GM10248 (cell line): ENCODE data around the gene UFD1.
A peak's percentile ranks its signal among the peaks of the same experiment; 100 is the strongest.

Experiments
- CTCF ChIA-PET: fragments of 300-600 bp; sonication (Branson Sonifier 250); formaldehyde crosslinking; extraction: SDS; loops from one replicate; lab custom pipeline; 2021; ENCODE audit warnings: antibody characterized with exemption; lab: Yijun Ruan, JAX
- POLR2A ChIA-PET: fragments of 350-650 bp; sonication (Branson Sonifier 250); formaldehyde crosslinking; extraction: SDS; loops from one replicate; lab custom pipeline; 2020; ENCODE audit warnings: antibody characterized with exemption; lab: Yijun Ruan, JAX
- DNase-seq: peaks from one replicate; pipeline ENCODE4 v3.0.0; 2012; ENCODE audit errors: extremely low spot score
- TF ChIP-seq, protein P1 (sequence below): IDR thresholded peaks from 2 replicates; pipeline ENCODE4 v1.5.1; 2012; ENCODE audit warnings: mild to moderate bottlenecking, low read depth; ENCODE audit errors: extremely low read depth, missing control alignments, control extremely low read depth

The UFD1 gene

DNA sequence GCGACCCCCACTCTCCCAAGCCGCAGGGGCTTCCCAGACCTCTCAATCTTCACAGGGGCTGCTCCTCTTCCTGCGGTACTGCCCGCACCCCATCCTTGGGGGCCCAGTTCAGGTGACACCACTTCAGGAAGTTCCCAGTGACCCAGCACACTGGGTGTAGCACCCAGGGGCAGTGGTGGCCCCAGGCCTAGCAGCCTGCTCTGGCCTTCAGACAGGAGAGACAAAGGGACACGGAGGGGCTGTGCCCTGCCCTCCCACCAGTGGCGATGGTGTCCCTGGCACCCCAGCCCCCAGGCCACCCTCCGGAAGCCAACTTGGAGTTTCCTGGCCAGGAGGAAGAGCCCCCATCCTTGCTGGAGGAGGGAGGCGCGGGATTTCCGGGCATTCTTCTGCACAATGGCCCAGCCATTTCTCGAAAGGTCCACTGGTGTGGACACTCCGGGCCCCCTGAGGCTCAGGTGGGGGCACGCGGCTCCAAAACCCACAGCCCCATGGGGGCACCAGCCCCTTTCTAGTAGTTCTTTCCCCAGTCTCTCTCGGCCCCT is 46.2 kb upstream of the UFD1 start:
- ChIA-PET CTCF (no interaction called here), POLR2A (no interaction called here)
- peak; percentile 20 for DNase-seq
- TF ChIP-seq, protein P1, sequence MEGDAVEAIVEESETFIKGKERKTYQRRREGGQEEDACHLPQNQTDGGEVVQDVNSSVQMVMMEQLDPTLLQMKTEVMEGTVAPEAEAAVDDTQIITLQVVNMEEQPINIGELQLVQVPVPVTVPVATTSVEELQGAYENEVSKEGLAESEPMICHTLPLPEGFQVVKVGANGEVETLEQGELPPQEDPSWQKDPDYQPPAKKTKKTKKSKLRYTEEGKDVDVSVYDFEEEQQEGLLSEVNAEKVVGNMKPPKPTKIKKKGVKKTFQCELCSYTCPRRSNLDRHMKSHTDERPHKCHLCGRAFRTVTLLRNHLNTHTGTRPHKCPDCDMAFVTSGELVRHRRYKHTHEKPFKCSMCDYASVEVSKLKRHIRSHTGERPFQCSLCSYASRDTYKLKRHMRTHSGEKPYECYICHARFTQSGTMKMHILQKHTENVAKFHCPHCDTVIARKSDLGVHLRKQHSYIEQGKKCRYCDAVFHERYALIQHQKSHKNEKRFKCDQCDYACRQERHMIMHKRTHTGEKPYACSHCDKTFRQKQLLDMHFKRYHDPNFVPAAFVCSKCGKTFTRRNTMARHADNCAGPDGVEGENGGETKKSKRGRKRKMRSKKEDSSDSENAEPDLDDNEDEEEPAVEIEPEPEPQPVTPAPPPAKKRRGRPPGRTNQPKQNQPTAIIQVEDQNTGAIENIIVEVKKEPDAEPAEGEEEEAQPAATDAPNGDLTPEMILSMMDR: no peak

DNA sequence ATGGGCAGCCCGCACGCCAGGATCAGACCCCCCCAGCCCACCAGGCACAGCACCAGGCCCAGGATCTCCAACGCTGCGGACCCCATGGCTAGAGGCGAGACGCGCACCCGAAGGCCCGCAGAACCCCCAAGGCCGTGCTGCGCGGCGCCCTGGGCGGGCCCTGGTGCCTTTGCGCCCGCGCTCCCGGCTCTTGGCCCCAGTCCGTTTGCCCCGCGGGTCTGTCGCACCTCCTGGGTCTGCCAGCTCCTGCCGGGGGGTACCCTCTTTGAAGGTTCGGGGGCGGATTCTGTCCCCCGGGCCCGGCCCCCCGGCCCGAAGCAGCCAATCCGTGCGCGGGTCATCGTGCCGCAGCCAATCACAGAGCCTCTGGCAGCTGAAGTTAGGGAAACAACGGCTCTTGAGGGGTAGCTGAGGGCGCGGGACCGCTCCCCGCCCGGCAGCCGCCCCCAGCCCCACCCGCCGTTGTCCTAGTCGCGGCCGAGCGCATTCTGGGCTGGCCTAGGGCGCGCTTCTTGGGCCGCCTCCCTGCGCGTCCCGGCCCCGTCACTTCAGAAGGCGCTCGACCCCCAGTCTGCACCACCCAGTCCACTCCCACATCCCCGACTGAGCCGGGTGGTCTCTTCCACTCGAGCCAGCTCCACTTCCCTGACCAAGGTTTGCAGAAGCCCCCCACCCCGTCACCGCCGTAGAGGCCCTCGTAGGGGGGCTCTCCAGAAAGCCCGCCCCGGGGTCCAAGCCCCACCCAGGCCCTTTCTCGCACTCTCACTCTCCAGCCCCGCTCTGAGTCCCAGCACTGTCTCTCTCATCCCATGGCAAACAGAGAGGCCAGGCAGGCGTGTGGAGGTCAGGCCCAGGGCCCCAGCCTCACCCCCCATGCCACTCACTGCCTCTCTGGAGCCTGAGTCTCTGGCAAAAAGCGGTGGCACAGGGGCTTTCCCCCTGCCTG is 45.5 kb upstream of the UFD1 start, which contains the start of gene CLDN5:
TSS of gene CLDN5 (minus strand) at position 241 of the 946 bp plus-strand sequence. CDS start at position 86, 155 bp downstream.
- DNase-seq: peak; percentile 34
- CTCF ChIA-PET: no interaction called here
- TF ChIP-seq, protein P1: no peak
- POLR2A ChIA-PET: no interaction called here

DNA sequence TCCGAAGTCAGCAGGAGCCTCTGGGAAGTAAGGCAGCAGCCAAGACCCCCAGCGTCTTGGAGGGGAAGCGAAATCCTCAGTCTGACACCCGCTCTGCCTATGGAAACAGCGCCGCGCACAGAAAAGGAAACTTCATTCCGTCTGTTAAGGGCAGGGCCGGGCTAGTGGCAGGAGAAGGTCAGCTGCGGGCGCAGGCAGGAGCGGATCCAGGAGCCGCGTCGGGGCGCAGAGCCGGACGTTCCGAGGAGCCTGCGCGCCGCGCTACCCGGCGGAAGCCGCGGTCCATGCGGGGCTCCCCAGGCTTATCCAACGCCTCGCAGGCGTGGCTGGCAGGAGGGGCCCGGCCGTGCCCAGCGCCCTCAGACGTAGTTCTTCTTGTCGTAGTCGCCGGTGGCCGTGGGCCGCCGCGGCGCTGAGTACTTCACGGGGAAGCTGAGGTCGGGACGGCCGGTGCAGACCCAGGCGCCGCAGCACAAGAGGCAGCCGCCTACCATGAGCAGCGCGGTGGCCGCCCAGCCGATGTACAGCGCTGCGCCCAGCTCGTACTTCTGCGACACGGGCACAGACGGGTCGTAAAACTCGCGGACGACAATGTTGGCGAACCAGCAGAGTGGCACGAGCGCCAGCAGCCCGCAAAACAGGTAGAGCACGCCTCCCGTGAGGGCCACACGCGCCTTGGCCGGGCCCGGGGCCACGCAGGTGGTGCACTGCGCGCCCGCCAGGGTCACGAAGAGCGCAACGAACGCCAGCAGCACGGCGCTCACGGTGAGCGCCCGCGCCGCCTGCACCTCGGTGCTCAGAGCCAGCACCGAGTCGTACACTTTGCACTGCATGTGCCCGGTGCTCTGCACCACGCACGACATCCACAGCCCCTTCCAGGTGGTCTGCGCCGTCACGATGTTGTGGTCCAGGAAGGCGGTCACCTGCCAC is 44.5 kb upstream of the UFD1 start:
- TF ChIP-seq, protein P1: no peak
- POLR2A ChIA-PET: no interaction called here
- CTCF ChIA-PET: no interaction called here
- DNase-seq: peak; percentile 27

DNA sequence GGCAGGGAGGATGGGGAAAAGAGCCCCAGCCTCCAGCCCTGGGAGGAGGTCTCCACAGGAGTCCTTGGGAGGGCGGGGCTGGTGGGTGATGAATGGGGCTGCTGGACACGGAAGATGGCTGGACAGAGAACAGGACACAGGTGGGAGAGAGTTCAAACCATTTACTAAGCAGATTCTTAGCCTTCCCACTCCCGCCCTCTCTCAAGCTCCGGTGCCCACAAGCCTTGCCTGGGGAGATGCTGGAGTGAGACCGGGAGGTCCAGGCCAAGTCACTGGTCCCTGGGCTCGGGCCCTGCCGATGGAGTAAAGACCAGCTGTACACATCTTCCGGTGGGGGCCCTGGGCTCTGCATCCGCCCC is 43.9 kb upstream of the UFD1 start:
- DNase-seq: no peak
- TF ChIP-seq, protein P1: no peak
- ChIA-PET CTCF (no interaction called here), POLR2A (no interaction called here)

DNA sequence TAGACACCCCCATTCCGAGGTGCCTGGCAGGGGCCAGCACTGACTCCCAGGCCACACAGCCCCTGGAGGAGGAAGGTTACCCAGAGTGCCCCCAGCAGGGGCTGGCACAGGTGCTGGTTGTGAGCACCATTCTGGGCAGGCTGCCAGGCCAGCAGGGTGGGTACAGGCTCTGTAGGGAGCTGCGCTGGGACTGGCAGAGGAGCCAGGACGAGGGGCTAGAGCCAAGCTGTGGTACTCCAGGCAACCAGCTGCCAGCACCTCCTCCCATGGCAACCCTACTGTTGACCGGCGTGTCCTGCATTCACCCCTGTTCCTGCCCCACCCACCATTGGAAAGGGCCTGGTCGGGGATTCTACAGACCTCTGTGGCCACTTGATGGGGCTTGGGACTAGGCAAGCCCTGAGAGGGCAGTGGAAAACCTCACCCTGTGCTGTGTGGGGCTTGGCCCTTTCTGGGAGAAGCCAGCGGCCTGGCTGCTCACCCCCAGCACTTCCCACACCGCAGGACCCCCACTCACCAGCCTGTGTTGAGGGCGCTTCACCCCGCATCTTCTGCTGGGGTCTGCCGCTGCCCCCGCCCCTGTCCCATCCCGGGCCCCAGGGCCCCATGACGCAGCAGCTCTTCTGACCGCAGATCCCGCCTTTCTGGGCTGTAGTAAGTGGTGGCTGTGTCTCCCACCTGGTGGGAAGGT is 43.3 kb upstream of the UFD1 start:
- ChIA-PET CTCF (no interaction called here), POLR2A (no interaction called here)
- peak; percentile 16 for DNase-seq
- TF ChIP-seq, protein P1: no peak
